Activated naive CD4-positive, alpha-beta T cell treated with anti-CD3 and anti-CD28 coated beads, Interleukin-2, amount 50 U/mL, for 16 hours (primary cell): ENCODE measurements around the gene ABLIM1.

Experiments
- DNase-seq: peaks from one replicate; pipeline ENCODE4 v3.0.0-alpha.2; 2020

Gene ABLIM1

DNA sequence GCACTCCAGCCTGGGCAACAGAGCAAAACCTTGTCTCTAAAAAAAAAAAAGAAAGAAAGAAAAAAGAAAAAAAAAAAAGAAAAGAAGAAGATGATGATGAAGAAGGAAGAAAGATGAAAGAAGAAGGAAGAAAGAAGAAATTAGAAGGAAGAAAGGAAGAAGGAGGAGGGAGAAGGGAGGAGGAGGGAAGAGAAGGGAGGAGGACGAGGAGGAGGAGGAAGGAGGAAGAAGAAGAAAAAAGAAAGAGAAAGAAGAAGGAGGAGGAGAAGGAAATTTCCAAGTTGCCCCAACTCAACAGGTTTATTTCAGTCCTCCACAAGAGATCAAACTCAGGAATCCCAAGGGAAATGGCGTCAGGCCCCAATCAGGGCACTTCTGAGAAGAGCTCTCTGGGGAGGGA lies 115.7 kb downstream of the ABLIM1 start:
- DNase-seq = no peak

DNA sequence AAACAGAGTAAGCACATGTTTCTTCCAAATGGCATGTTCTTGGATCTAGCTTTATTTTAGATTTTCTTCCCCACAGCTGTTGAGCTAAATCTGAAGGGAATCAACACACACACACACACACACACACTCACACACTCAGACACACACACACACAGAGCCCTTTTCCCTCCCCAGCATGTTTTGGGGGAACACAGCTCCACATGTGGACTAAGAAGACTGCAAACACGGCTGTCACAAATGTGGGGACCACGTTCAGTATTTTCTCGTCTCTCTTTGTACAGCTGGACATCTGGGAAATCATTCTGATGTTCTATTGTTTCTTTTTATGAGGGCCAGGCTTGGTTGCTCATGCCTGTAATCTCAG lies 116.3 kb downstream of the ABLIM1 start:
- no peak for DNase-seq

DNA sequence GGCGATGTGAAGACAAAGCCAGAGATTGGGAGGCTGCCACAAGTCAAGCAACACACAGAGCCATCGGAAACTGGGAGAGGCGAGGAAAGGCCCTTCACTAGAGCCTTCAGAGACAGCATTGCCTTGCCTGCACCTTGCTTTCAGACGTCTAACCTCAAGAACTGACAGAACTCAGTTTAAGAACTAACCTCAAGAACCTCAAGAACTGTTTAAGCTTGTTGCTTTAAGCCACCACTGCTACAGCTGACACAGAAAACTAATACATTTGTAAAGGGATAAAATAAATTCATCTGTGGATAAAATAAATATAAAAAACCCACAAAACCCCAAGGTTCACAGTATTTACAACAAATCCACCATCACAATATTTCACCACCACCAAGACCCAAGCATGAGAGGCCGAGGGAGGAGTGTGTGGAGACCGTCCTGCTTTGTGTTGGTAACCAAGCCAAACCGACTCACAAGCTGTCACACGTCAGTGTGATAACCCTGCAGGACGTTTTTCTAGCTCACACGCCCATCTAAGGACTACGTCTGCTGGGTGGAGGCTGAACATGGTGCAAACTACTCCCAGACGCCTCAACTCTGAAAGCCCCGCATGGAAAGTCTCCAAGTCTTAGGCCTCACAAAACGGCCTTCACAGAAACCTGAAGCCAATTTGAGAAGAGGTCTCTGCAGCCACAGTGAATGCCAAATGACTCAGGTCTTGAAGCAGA lies 116.8 kb downstream of the ABLIM1 start:
- peak; percentile 44 for DNase-seq

DNA sequence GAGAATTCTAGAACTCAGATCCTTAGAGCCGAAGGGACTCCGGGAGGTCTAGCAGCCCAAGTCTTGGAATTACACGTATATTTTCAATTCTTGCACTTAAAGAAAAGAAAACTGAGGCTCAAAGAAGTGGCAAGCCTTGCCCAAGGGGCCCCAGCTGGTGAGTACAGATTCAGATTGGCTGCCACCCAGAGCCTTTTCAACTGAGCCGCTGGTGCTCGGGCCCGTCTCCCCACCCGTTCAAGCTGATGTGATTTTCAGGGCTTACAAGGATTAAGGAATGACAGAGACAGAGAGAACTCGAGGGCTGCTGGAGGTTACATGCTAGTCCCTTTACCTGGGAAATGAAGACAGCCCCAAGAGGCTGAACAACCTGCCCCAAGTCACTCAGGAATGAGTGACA lies 117.8 kb downstream of the ABLIM1 start:
- no peak for DNase-seq

DNA sequence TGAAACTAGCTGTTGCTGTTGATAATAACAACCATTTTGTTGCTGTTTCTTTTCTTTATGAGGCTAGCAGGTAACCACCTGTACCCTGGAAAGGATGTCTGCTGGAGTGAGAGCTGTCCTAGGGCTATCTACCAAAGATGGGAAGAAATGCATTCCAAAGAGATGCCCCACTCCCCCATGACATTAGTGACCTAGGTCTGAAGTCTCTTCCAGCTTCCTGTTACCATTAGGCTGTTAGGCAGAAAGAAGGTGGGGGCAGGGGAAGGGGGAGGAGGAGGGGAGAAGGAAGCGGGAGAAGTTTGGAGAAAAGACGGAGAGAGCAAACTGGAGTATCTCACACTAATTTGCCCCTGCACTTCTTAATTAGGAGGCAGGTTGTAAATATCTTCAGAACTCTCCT lies 118.5 kb downstream of the ABLIM1 start:
- DNase-seq = no peak

DNA sequence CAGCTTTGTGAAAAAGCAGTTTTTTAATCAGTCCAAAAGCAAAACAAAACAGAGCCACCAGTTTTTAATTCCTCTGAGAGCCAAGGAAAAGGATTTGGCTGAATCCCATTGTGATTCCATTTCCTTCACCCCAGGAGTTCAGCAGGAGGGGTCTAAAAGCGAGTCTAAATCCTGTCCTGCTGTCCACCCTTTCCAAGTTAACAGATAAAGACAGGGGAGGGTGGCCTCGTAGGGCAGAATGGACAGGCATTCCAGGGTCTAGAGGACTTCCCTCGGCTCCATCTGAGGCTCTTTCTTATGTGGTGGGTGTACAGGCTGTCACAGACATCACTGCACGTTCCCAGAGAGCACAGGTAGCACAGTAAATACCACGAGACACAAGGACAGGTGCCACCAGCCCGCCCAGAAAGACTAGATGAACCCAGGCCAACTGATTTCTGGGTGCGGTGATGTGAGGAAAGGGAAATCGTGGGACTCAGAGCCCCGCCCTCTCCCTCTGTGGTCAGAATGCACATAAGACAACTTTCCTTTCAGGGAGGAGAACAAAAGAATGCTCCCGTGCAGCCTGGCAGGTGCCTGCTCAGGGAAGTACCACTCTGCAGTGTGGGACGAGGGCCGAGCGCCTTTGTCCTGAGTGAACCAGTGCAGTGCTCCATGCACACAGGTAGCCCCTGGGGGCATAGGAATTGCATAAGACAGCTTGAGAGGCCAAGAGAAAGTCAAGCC lies 119.7 kb downstream of the ABLIM1 start:
- peak; percentile 45 for DNase-seq

DNA sequence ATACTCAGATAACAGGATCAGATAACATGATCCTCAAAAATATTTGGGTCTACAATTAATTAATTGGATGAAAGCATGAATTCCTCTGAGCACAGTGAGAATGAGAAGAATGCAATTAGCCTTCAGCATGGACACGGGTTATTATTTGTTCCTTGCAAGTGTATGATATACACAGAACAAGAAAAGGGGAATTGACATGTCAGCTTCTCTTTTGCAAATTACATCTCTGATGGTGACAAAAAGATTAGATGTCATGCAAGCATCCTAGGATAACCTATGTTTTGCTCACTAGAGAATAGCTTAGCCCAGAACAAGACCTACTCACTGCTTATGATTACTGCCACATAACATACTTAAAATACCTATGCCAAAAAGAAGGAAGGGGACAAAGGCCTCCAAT lies 120.3 kb downstream of the ABLIM1 start:
- no peak for DNase-seq

DNA sequence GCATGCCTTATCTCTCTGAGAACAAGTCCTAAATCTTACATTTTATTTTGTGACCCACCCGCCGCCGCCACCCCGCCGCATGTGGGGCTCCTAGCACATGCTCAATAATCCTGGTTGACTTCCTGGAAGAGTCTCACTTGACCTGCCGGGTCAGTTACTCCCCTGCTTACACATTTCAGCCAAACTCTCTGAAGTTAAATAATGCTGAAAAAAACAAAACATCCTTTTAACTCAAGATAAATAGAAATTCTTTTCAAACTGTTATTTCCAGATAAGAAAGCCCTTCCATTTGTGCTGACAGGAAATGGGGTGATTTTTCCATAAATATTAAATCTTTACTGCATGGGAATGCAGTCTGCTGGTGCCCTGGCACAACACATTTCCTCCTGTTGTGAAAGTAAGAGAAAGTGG lies 123.5 kb downstream of the ABLIM1 start:
- DNase-seq = no peak

DNA sequence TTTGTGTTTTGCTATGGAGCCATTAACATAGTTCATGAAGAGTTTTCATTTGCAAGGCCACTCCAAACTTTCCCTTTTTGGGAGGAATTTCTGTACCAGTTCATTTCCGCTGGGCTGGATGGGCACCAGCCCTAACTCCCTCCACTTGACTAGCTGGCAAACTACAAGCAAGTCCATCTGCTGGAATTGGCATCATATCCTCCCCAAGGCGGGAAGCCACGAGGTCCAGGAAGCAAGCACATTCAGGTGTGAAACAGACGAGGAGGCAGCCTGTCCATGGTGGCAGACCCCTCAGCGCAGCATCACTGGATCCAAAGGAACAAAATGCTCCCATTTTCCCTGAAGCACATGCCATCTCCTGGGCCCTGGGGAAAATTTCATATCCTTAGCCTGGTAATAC lies 125.8 kb downstream of the ABLIM1 start:
- DNase-seq = no peak

DNA sequence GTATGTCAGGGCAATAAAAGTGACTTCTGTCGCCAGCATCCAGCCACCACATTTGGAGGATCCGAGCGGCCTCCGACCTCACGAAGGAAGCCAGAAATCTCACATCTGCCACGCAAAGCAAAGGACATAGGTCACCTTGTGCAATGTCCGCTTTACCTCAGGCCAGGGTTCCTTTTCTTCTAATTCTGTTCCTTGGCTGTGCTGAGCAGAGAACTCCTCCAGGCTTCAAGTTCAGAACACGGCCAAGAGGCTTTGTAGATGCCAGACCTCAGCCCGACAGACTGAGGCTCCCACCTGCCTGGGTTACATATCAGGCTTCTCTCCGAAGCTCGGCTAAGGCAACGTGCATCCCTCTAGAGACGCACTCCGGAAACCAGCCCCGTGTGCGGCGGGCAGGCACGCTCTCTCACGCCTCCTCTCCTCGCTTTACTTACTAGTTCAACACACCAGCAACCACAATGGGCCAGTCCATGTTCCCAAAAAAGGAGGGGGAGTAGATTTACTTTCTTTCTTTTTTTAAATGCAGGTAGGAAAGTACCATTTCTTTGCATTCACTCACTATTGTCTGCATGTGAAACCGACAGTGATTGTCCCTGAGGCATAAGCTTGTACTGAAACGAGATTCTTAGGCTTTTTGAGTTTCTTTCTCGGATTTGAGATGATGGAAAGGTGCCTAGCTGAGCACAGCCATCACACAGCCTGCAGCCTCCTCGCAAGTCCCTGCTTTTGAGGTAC lies 131.4 kb downstream of the ABLIM1 start:
- DNase-seq = peak; percentile 89

DNA sequence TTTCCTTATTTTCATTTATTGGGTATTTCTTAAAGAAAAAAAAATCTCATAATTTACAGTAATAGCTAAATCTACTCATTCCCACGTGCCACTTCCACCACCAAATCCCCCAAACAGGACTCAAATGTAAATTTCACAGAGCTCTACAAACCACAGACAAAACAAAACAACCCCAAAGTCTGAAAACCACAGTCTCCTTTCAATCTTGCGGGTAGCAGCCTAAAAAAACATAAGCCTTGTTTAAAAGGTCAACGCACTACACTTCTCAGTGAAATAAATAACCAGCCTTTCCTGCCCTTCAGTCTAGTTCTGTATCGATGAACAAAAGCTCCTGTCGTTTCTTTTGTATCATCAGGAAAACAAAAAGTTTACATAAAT lies 132.0 kb downstream of the ABLIM1 start:
- DNase-seq = peak; percentile 29

DNA sequence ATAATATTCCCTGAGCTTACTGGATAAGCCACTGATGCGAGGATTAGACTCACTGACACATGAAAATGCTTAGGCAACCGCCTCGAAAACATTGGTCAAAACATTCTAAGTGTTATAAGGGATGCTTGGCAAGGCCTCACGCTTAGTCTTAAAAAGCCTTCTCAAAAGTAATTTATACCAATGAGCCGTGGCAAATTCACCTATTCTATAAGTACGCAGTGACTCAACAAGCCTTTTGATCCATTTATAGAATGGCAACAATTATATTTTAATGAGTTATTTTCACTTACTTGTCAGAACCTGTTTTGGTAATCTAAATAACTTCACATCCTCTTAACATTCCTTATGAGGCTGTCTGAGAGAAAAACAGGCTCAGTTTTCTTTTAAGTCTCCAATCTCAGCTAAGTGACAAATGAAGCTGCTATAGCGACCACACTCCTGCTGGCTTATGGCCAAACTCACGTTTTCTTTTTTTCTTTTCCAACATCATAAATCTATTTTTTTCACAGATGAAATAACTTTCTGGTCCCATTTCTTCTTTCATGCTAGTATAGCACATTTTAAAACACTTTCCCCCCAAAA lies 132.6 kb downstream of the ABLIM1 start:
- no peak for DNase-seq

DNA sequence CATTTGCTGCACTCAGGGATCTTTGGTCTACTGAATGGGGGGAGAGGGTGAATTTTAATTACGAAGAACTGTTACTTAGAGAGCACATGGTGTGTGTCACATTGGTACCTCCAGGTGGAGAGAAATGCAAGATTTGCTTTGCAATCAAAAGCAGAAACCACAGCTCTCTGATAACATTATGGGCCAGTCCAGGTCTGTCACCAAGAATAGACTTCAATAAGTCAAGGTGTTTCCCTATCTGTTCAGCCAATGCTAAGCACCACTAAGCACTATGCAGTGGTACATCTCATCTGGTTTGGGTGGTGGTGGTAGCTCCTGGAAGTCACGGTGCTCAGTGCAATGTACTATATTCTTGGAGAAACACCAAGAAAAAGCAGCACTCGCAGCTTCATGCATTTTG lies 134.2 kb downstream of the ABLIM1 start:
- no peak for DNase-seq

DNA sequence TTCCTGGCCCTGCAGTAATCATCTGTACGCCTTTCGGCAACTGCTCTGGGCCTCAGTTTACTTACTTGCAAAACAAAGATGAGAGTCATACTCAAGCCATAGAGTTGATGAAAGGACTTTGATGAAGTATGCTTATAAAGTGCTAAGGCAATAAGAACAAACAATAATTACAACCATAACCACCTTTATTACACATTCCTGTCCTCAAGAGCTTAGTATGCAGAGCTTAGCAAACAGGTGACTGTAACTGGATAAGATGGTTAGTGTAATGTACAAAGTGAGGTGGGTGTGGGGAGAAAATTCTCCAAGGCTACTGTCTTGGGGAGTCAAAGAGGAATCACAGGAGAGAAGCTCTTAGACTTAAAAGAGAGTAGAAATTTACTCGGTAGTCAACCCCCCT lies 136.8 kb downstream of the ABLIM1 start:
- no peak for DNase-seq

DNA sequence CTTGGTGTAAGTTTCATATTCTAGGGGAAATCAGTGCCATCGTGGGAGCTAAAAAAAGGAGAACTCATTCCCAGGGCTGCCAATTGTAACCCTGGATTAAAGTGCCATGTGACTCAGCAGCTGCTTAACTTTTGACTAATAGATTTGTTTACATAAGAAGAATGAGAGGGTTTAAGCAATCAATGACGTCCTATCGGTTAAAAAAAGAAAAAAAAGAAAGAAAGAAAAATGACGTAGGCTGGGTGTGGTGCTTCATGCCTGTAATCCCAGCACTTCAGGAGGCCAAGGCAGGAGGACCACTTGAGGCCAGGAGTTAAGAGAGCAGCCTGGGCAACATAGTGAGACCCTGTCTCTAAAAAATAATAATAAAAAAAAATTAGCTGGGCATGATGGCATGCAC lies 137.6 kb downstream of the ABLIM1 start:
- no peak for DNase-seq

DNA sequence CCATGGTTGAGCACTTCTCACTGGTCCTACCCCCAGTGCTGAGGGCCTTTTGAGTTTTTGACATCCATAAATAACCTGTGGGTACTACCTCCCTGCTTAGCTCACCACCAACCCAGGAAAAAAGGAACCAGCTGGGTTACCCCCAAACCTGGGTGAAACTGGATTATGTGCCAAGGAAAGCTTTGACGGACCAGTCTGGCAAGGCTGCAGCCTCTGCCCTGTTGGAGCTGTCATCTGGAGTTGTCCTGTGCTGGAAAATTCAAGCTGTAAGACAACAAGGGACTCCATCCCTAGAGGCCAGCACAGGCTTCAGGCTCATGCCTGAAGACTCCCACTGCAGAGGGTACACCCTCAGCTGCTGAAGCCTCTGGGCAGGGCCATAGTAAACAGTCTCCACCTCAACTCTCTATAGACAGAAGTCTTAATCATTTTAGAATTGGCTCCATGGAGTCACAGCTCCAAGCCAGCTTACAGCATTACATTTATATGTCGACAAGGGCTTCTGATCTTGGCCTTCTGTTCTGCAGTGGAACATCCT lies 138.2 kb downstream of the ABLIM1 start:
- no peak for DNase-seq

DNA sequence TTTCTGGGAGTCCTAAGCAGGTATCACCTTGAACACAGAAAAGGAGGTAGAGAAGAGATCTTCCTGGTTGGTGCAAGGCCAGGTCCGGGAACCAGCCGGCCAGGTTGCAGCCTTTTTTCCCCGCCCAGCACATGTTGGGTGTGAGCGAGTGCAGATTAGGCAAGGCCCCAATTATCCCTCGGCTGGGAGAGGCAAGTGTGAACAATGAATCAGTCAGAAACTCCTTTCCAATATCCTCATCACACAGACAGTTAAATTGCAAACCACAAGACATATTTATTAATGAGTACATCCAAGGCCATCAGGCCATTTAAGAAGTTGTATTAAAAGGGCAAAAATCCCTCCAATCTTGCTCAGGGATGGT lies 138.8 kb downstream of the ABLIM1 start:
- no peak for DNase-seq

DNA sequence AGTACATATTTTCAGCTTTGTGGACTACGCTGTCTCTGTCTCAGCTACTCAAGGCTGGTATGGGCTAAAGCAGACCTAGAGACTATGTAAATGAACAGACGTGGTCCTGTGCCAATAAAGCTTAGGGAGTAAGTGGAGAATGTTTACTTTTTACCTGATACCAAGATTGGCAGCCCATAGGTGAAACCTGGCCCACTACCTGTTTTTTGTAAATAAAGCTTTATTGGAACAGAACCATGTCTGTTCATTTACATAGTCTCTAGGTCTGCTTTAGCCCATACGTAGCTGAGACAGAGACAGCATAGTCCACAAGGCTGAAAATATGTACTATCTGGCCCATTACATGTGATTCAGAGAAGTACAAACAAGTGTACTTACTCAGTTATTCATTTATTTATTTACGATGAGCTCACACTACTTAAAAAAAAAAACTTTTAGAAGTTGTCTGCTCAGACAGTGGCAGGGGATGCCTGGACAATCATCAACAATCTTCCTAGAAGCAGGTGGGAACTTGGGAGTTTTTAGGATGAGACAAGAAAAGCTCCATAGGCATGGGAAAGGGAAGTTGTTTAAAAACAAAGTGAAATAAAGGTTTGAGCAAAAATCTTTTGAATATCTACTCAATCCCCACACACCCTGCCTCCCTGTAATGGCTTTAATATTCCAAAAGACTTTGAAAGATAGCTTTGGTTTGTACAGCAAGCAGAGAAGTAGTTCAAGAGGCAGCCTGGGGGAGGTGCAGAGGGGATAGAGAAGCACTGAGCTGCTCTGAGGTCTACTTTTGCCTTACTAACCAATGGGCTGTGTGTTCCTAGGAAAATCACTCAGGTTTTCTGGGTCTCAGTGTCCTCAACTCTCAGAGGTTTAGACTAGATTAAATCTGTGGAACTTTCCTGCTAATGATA lies 139.4 kb downstream of the ABLIM1 start:
- DNase-seq = no peak

DNA sequence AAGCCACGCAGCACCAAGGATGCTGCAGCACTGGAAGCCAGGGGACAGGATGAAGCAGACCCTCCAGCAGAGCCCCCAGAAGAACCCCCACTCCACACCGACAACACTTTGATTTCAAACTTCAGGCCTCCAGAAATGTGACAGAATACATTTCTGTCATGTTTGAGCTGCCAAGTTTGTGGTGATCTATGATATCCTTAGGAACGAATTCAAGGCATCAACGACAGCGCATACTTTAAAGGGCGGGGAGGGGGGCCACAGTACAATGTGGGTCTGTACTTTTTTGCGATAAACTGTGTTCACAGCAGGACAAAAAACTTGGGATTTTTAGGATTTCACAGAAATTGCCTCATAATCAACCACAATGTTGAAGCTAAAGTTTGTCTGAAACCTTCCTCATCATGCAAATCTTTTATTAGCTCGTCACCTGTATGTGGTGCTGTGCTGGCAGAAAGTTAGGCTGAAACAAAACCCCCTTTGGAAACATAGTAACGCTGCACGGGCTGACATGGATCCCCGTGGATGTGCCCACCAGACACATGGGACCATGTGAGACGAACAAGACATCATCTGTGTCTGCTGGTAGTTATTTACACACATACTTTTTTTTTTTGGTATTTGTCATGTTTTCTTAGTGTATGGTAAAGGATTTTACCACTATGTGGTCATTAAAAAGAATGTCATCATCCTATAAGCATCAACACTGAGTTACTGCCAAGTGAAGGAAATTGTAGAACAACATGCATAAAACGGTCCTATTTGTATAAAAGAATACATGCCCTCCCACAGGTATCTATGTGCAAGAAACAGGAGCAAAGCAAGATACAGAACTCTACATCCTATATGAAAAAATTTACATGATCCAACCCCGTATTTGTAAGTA lies 140.5 kb downstream of the ABLIM1 start:
- DNase-seq = no peak

DNA sequence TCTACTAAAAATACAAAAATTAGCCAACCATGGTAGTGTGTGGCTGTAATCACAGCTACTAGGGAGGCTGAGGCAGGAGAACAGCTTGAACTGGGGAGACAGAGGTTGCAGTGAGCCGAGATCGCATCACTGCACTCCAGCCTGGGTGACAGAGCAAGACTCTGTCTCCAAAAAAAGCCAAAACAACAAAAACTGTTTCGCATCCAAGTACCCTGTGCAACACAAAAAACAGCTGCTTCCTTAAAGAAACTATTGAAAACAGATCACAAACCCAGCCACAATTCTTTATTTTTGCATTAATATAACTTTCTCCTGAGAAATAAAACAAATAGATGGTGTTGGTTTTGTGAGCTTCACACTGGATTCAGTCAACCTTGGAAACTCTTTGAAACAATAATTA lies 141.7 kb downstream of the ABLIM1 start:
- DNase-seq = no peak

DNA sequence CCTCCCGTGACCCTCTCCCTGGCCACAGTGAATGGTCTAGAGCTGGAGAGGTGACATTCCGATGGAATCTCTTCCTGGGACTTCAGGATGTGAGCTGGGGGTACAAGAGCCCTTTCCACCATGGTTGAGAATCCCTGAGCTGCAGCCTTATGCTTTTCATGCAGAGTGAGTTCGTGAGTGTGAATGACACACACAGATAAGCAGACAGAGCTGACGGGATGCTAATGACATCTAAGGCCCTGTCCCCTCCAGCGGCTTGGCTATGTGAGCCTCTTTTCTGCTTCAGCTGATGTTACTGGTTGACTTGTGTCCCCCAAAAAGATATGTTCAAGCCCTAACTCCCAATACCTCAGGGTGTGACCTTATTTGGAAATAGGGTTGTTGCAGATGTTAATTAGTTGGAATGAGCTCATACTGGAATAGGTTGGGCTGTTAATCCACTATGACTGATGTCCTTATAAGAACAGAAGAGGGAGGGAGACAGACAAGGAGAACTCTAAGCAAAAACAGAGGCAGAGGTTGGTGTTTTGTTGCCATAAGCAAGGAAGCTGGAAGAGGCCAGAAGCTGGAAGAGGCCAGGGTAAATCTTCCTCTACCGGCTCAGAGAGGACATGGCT lies 142.7 kb downstream of the ABLIM1 start:
- no peak for DNase-seq
